GM12892 (cell line): ENCODE results near the gene ZSWIM4.
A peak's percentile ranks its signal among the peaks of the same experiment; 100 is the strongest.

Experiments used
- DNase-seq: peaks from one replicate; pipeline ENCODE4 v3.0.0; 2011; ENCODE audit not compliant: insufficient read length
- FAIRE-seq: peaks from 2 replicates; lab custom pipeline; 2011; peaks lifted over from hg19 to GRCh38; lab: Jason Lieb, UNC
- POLR2A ChIP-seq: IDR thresholded peaks from 2 replicates; pipeline ENCODE4 v1.6.1; 2011; ENCODE audit warnings: low read depth, low read length, control low read depth
- POLR2AphosphoS5 ChIP-seq: IDR thresholded peaks from 2 replicates; pipeline ENCODE4 v1.6.1; 2011; ENCODE audit warnings: low read depth, low read length, control low read depth
- TAF1 ChIP-seq: IDR thresholded peaks from 2 replicates; pipeline ENCODE4 v1.6.1; 2011; ENCODE audit warnings: low read depth, mild to moderate bottlenecking, control low read depth, low read length, borderline replicate concordance

ZSWIM4 gene

DNA sequence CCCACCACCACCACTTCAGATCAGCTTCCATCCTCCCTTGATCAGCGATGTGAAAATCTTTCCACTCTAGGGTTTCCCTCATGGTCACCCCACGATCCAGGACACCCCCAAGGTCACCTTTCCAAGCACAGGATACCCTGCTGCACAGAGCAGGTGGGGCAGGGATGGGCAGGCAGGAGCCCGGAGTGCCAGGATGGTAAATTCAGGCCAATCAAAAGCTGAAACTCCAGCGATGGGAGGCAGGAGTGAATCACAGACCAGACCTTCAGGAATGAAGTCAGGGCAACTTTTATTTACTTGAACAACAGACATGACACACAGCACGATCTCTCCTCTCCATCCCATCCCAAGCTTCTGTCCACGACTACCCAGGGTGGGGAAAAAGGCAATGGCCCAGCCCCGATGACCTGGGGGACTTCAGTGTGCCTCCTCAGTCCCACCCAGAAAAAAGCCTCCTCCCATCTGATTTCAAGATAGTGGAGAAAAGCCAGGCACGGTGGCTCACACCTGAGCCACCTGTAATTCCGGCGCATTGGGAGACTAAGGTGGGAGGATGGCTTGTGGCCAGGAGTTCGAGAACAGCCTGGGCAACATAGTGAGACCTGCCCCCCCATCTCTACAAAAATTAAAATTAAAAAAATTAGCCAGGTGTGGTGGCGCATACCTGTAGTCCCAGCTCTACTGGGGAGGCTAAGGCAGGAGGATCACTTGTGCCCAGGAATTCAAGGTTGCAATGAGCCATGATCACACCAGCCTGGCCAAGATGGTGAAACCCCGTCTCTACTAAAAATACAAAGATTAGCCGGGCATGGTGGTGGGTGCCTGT is 39.2 kb downstream of the ZSWIM4 start:
- TF ChIP-seq POLR2A (no peak), TAF1 (no peak), POLR2AphosphoS5 (no peak)
- FAIRE-seq (no peak), DNase-seq (no peak)

DNA sequence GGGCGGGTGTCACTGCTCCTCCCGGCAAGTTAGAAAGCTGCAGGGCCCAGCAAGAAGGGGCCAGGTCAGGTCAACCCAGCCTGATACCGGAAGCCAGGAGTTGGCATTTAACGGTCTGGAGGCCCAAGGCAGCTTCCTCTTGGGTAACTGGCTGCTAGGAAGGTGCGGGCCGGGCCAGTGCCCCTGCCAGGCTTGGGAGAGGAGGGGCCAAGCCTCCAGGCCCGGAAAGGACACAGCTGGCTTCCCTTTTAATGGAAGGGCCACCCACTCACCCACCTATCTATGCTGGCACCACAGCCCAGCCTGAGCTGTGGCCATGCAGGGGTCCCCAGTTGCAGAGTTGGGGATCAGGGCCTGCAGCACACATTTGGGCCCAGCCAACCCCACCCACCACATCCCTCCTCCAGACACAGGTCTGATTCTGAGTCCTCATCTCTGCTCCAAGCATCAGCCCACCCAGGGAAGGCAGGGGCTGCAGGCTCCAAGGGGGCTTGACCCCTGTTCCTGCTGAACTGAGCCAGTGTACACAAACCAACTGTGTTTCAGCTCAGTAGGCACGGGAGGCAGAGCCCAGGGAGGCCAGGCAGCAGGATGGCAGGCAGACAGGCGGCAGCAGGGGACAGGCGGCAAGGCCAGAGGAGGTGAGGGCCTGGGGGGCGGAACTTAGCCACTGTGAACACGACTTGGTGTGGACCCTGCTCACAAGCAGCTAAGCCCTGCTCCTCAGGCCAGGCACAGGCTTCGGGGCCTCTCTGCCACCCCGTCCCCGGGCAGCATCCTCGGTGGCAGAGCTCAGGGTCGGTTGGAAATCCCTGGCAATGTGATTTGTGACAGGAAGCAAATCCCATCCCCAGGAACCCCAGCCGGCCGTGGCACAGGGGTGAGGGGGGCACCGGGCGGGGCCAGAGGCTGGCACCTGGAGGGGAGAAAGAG is 40.8 kb downstream of the ZSWIM4 start:
- FAIRE-seq (no peak), DNase-seq (no peak)
- no peak for TF ChIP-seq TAF1
- TF ChIP-seq POLR2A: no peak
- peak; percentile 37; the same call in 1 of the 2 replicates for TF ChIP-seq POLR2AphosphoS5

- no peak for DNase-seq
- TF ChIP-seq POLR2AphosphoS5 (no peak), POLR2A (no peak), TAF1 (peak; percentile 79; the same call in 1 of the 2 replicates)
- FAIRE-seq: no peak
Measured at GRCh38 chr19:13838435-13839129, 43.3 kb downstream of the ZSWIM4 start.

DNA sequence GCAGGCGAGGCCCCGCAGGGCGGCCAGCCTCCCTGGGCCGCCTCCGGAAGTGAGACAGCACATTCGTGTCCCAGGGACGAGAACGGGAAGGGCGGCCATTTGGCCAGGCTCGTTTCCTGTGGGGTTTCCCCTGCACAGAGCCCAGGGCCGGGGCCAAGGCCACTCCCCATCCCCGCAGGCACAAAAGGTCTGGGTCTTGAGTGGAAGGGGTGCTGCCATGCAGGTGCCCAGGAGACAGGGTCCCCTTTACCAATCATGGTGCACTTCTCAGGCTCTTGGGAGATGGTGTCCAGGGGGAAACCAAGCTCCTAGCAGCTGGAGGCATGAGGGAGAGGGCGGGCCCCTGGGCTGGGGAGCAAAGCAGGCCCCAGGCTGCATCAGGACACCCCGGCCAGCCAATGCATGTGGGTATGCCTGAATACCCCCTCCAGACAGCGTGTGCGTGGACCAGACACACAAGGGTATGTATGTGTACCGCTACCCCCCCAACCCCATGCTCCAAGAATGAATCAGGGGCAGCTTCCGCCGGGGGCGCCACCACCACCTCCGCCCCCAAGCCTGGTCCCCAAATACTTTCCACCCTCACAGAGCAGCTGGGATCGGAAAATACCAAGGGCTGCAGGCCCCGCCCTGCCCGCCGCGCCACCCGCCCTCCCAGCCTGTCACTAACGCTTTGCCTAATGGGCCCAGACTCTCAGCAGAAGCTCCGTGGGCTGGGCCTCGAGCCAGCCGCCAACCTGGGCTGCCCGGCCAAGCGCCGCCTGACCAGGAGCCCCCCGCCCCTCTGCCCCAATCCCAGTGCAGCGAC is 44.1 kb downstream of the ZSWIM4 start:
- FAIRE-seq (peak; percentile 96), DNase-seq (peak; percentile 81)
- TF ChIP-seq POLR2AphosphoS5: peak; percentile 81
- peak; percentile 11; the same call in 1 of the 2 replicates for TF ChIP-seq TAF1
- TF ChIP-seq POLR2A: peak; percentile 76

DNA sequence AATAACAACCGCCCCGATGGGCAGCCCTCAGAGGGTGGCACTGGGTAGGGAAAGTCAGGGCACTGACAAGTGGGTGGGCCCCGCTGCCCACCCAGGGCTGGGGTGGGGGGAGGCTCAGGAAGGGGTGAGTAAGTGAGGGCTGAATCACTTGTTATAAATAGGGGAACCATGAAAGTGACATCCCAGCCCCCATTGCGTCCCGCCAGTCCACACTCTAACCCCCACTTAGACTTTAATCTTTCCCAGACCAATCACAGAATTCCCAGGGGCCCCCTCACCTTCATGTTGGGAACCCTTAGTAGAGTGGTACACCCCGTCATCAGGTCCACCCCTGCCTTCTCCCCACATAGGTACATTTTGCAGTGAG is 44.7 kb downstream of the ZSWIM4 start:
- FAIRE-seq (no peak), DNase-seq (no peak)
- TF ChIP-seq POLR2A: no peak
- no peak; the same call in 1 of the 2 replicates for TF ChIP-seq POLR2AphosphoS5

- TF ChIP-seq POLR2AphosphoS5 (peak; percentile 50; the same call in 1 of the 2 replicates), POLR2A (no peak)
- peak; percentile 81 for FAIRE-seq
Measured at GRCh38 chr19:13840305-13841085, 45.3 kb downstream of the ZSWIM4 start.

GRCh38 chr19:13841086-13841961 is 46.1 kb downstream of the ZSWIM4 start:
- peak; percentile 37; the same call in 1 of the 2 replicates for TF ChIP-seq POLR2A
- TF ChIP-seq TAF1: no peak
- FAIRE-seq (no peak), DNase-seq (no peak)

More at GRCh38 chr19:13840305-13841085, 45.3 kb downstream of the ZSWIM4 start:
- no peak for DNase-seq

DNA sequence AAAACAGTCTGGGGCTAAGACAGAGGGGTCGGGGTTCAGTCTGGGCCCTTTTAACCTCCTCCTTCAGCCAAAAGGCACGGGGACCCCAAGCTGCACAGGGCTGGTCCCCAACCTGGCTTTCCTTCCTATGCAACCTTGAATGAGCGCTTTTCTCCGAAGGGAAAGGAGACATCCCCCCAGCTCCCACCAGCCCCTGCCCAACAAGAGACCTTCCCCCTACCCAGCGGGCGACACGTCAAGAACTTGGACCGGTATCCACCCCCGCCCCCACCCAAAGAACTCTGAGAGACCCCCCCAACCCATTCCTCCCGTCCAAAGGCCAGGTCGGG is 46.7 kb downstream of the ZSWIM4 start:
- no peak for DNase-seq
- no peak for FAIRE-seq
- no peak for TF ChIP-seq TAF1
- no peak for TF ChIP-seq POLR2A
- no peak; the same call in 1 of the 2 replicates for TF ChIP-seq POLR2AphosphoS5

GRCh38 chr19:13842291-13843103 is 47.3 kb downstream of the ZSWIM4 start:
- DNase-seq: peak; percentile 71
- no peak for FAIRE-seq
- TF ChIP-seq TAF1 (peak; percentile 71; the same call in 1 of the 2 replicates), POLR2AphosphoS5 (0 out of 2 replicates have a peak, but pooled peaks have one; percentile 39), POLR2A (peak; percentile 86)
